Activated CD8-positive, alpha-beta memory T cell treated with anti-CD3 and anti-CD28 coated beads, Interleukin-2, amount 10 ng/mL, durations not matched to agents 7 days and 5 days (primary cell): ENCODE results near the gene EFHC1. TPM values are rescaled to one million over a fixed set of nuclear protein-coding genes. Genes with fewer than 3 reads are reported as not detected.

ENCODE experiments used
- ATAC-seq: fragments of 150-1000 bp; cut with Tn5 transposase; one replicate; pipeline ENCODE4 v1.10.0; 2021; ENCODE audit warnings: moderate library complexity
- CTCF ChIA-PET: fragments of 350-600 bp; sonication (Branson Sonifier 250); formaldehyde crosslinking; loops from one replicate; lab custom pipeline; 2021; ENCODE audit warnings: antibody characterized with exemption; lab: Charles Lee
- DNase-seq: peaks from one replicate; pipeline ENCODE4 v3.0.0-alpha.2; 2020
- H3K27ac Mint-ChIP-seq: one replicate; pipeline ENCODE4 v1.8.0; 2021; ENCODE audit warnings: mild to moderate bottlenecking, mixed read lengths
- H3K27me3 Mint-ChIP-seq: one replicate; pipeline ENCODE4 v1.8.0; 2021; ENCODE audit warnings: mixed read lengths
- H3K36me3 Mint-ChIP-seq: one replicate; pipeline ENCODE4 v1.8.0; 2021; ENCODE audit warnings: mild to moderate bottlenecking, mixed read lengths
- H3K4me1 Mint-ChIP-seq: one replicate; pipeline ENCODE4 v1.8.0; 2021; ENCODE audit warnings: mixed read lengths
- H3K4me3 Mint-ChIP-seq: one replicate; pipeline ENCODE4 v1.8.0; 2021; ENCODE audit warnings: mild to moderate bottlenecking, moderate library complexity, mixed read lengths
- H3K9me3 Mint-ChIP-seq: one replicate; pipeline ENCODE4 v1.8.0; 2022; ENCODE audit warnings: low read depth, mixed read lengths
- total RNA-seq, 2 experiments: library from RNA; stranded (reverse); gene quantifications; one replicate each; pipeline ENCODE4 v1.2.3, GENCODE V29; 2021

The EFHC1 gene
- total RNA-seq, 2 experiments from 2014 or later, result 1.7 to 2.1 TPM

- Mint-ChIP-seq H3K27ac (no peak overlapping the region), H3K4me1 (peaks cover 30% of the 10 kb centered on the region), H3K36me3 (no peaks in the 10 kb centered on the region), H3K9me3 (no peaks in the 10 kb centered on the region), H3K27me3 (no peaks in the 10 kb centered on the region), H3K4me3 (no peak overlapping the region)
- ATAC-seq (no peak), DNase-seq (no peak)
- CTCF ChIA-PET, result no interaction called here
These were observed 93.3 kb downstream of the EFHC1 start for GRCh38 chr6:52513464-52513863.

- CTCF ChIA-PET, result interaction anchor here (1.2 kb wide), 1 partner anchor 16 kb away, joined by 4 read pairs; no protein-coding TSS in a partner anchor
- ATAC-seq (no peak), DNase-seq (no peak)
- no peaks in the 10 kb centered on the region for H3K27me3 Mint-ChIP-seq
- H3K36me3 Mint-ChIP-seq, result no peaks in the 10 kb centered on the region
- H3K9me3 Mint-ChIP-seq, result no peaks in the 10 kb centered on the region
- H3K4me3 Mint-ChIP-seq, result no peak overlapping the region
- H3K4me1 Mint-ChIP-seq, result peaks cover 30% of the 10 kb centered on the region
- no peak overlapping the region for H3K27ac Mint-ChIP-seq
These were observed 93.8 kb downstream of the EFHC1 start for GRCh38 chr6:52513896-52514295.

- CTCF ChIA-PET, result interaction anchor here (1.2 kb wide), 1 partner anchor 15 kb away, joined by 4 read pairs; no protein-coding TSS in a partner anchor
- Mint-ChIP-seq H3K27me3 (no peaks in the 10 kb centered on the region), H3K4me3 (no peak overlapping the region), H3K27ac (no peak overlapping the region), H3K36me3 (no peaks in the 10 kb centered on the region), H3K4me1 (peaks cover 30% of the 10 kb centered on the region), H3K9me3 (no peaks in the 10 kb centered on the region)
- DNase-seq (no peak), ATAC-seq (no peak)
These were observed 94.4 kb downstream of the EFHC1 start for GRCh38 chr6:52514514-52514913.

- CTCF ChIA-PET, result interaction anchor here (0.7 to 1.2 kb wide), 3 partner anchors 14 to 61 kb away, joined by 3 to 4 read pairs (median 3); partner anchors contain the start of gene TRAM2
- Mint-ChIP-seq H3K4me3 (no peak overlapping the region), H3K27ac (no peak overlapping the region), H3K36me3 (no peaks in the 10 kb centered on the region), H3K4me1 (peaks cover 30% of the 10 kb centered on the region), H3K9me3 (no peaks in the 10 kb centered on the region), H3K27me3 (no peaks in the 10 kb centered on the region)
- no peak for ATAC-seq
- no peak for DNase-seq
These were observed 95.2 kb downstream of the EFHC1 start for GRCh38 chr6:52515219-52515960.

GRCh38 chr6:52516269-52516668, 96.1 kb downstream of the EFHC1 start:
- no peaks in the 10 kb centered on the region for H3K27me3 Mint-ChIP-seq
- H3K4me3 Mint-ChIP-seq, result no peak overlapping the region
- CTCF ChIA-PET, result interaction anchor here (0.8 kb wide), 1 partner anchor 20 kb away, joined by 3 read pairs; no protein-coding TSS in a partner anchor
- H3K9me3 Mint-ChIP-seq, result no peaks in the 10 kb centered on the region
- H3K36me3 Mint-ChIP-seq, result no peaks in the 10 kb centered on the region
- DNase-seq (peak; percentile 48), ATAC-seq (peak; percentile 47)
- peaks cover 30% of the 10 kb centered on the region for H3K4me1 Mint-ChIP-seq
- H3K27ac Mint-ChIP-seq, result no peak overlapping the region

GRCh38 chr6:52516943-52517342, 96.8 kb downstream of the EFHC1 start:
- CTCF ChIA-PET, result no interaction called here
- ATAC-seq, result no peak
- Mint-ChIP-seq H3K27ac (no peak overlapping the region), H3K36me3 (no peaks in the 10 kb centered on the region), H3K27me3 (no peaks in the 10 kb centered on the region), H3K9me3 (no peaks in the 10 kb centered on the region), H3K4me3 (no peak overlapping the region), H3K4me1 (peaks cover 30% of the 10 kb centered on the region)
- no peak for DNase-seq

- ATAC-seq (peak; percentile 82), DNase-seq (peak; percentile 64)
- CTCF ChIA-PET, result no interaction called here
- Mint-ChIP-seq H3K27me3 (no peaks in the 10 kb centered on the region), H3K4me3 (no peak overlapping the region), H3K4me1 (peaks cover 31% of the 10 kb centered on the region), H3K36me3 (no peaks in the 10 kb centered on the region), H3K9me3 (no peaks in the 10 kb centered on the region), H3K27ac (no peak overlapping the region)
These were observed 97.5 kb downstream of the EFHC1 start for GRCh38 chr6:52517502-52518278.

- DNase-seq (no peak), ATAC-seq (no peak)
- H3K27me3 Mint-ChIP-seq, result no peaks in the 10 kb centered on the region
- no peak overlapping the region for H3K4me3 Mint-ChIP-seq
- H3K9me3 Mint-ChIP-seq, result no peaks in the 10 kb centered on the region
- CTCF ChIA-PET, result no interaction called here
- H3K4me1 Mint-ChIP-seq, result peaks cover 33% of the 10 kb centered on the region
- H3K36me3 Mint-ChIP-seq, result no peaks in the 10 kb centered on the region
- H3K27ac Mint-ChIP-seq, result no peak overlapping the region
These were observed 98.3 kb downstream of the EFHC1 start for GRCh38 chr6:52518279-52518945.

- no peaks in the 10 kb centered on the region for H3K9me3 Mint-ChIP-seq
- peaks cover 33% of the 10 kb centered on the region for H3K4me1 Mint-ChIP-seq
- DNase-seq (no peak), ATAC-seq (no peak)
- H3K27me3 Mint-ChIP-seq, result no peaks in the 10 kb centered on the region
- no peaks in the 10 kb centered on the region for H3K36me3 Mint-ChIP-seq
- CTCF ChIA-PET, result no interaction called here
- H3K27ac Mint-ChIP-seq, result no peak overlapping the region
- H3K4me3 Mint-ChIP-seq, result no peak overlapping the region
These were observed 99.5 kb downstream of the EFHC1 start for GRCh38 chr6:52519618-52520017.

GRCh38 chr6:52522151-52522626, 102.0 kb downstream of the EFHC1 start:
- H3K4me1 Mint-ChIP-seq, result peaks cover 13% of the 10 kb centered on the region
- H3K27me3 Mint-ChIP-seq, result no peaks in the 10 kb centered on the region
- CTCF ChIA-PET, result no interaction called here
- H3K27ac Mint-ChIP-seq, result no peak overlapping the region
- H3K36me3 Mint-ChIP-seq, result no peaks in the 10 kb centered on the region
- H3K4me3 Mint-ChIP-seq, result no peak overlapping the region
- H3K9me3 Mint-ChIP-seq, result no peaks in the 10 kb centered on the region
- no peak for ATAC-seq
- DNase-seq, result no peak

GRCh38 chr6:52522655-52523054, 102.5 kb downstream of the EFHC1 start:
- Mint-ChIP-seq H3K27ac (no peak overlapping the region), H3K27me3 (no peaks in the 10 kb centered on the region), H3K36me3 (no peaks in the 10 kb centered on the region), H3K4me1 (peaks cover 10% of the 10 kb centered on the region), H3K9me3 (no peaks in the 10 kb centered on the region), H3K4me3 (no peak overlapping the region)
- DNase-seq (no peak), ATAC-seq (no peak)
- CTCF ChIA-PET, result no interaction called here

- no peaks in the 10 kb centered on the region for H3K9me3 Mint-ChIP-seq
- no peak overlapping the region for H3K4me3 Mint-ChIP-seq
- no peaks in the 10 kb centered on the region for H3K27me3 Mint-ChIP-seq
- H3K27ac Mint-ChIP-seq, result no peak overlapping the region
- peaks cover 7% of the 10 kb centered on the region for H3K4me1 Mint-ChIP-seq
- H3K36me3 Mint-ChIP-seq, result no peaks in the 10 kb centered on the region
- no peak for ATAC-seq
- DNase-seq, result no peak
- CTCF ChIA-PET, result no interaction called here
These were observed 103.4 kb downstream of the EFHC1 start for GRCh38 chr6:52523378-52524142.

- ATAC-seq, result no peak
- Mint-ChIP-seq H3K4me3 (no peak overlapping the region), H3K27ac (no peak overlapping the region), H3K27me3 (no peaks in the 10 kb centered on the region), H3K36me3 (no peaks in the 10 kb centered on the region), H3K9me3 (no peaks in the 10 kb centered on the region), H3K4me1 (peaks cover 7% of the 10 kb centered on the region)
- CTCF ChIA-PET, result interaction anchor here (1.0 kb wide), 1 partner anchor 127 kb away, joined by 3 read pairs; no protein-coding TSS in a partner anchor
- DNase-seq, result no peak
These were observed 104.8 kb downstream of the EFHC1 start for GRCh38 chr6:52524918-52525317.
